HepG2 (cell line): Measurements from ENCODE around the gene JTB. TPM values are rescaled to one million over a fixed set of nuclear protein-coding genes. Genes with fewer than 3 reads are reported as not detected.

Source experiments
- EP300 ChIP-seq, 3 experiments: sonication (generic) in 1 of 3; formaldehyde crosslinking in 1 of 3; IDR thresholded peaks; 2 replicates each; pipeline versions ENCODE4 v1.5.1 to v1.6.1; 2011 to 2020; ENCODE audit warnings: low read depth in 2 of 3, low read length in 2 of 3, borderline replicate concordance in 1 of 3, improper control_type of control experiment in 1 of 3, mild to moderate bottlenecking in 1 of 3, missing genetic modification reagents in 1 of 3, moderate library complexity in 1 of 3
- ETV5 ChIP-seq: IDR thresholded peaks from 2 replicates; pipeline ENCODE4 v1.6.1; 2018; ENCODE audit warnings: missing biosample characterization, missing genetic modification reagents, inconsistent platforms, borderline replicate concordance
- HDAC2 ChIP-seq: sonication (generic); formaldehyde crosslinking; IDR thresholded peaks from 2 replicates; pipeline ENCODE4 v1.4.0; 2020; ENCODE audit warnings: missing genetic modification reagents
- HIVEP1 ChIP-seq: sonication (generic); formaldehyde crosslinking; IDR thresholded peaks from 2 replicates; pipeline ENCODE4 v1.4.0; 2020; ENCODE audit warnings: mild to moderate bottlenecking, missing genetic modification reagents
- KIAA2018 ChIP-seq: sonication (generic); formaldehyde crosslinking; IDR thresholded peaks from 2 replicates; pipeline ENCODE4 v1.5.0; 2020; ENCODE audit warnings: mild to moderate bottlenecking, missing genetic modification reagents, borderline replicate concordance
- MAX ChIP-seq: IDR thresholded peaks from 2 replicates; pipeline ENCODE4 v1.6.1; 2012; ENCODE audit warnings: inconsistent platforms
- MXD1 ChIP-seq: sonication (generic); formaldehyde crosslinking; IDR thresholded peaks from 2 replicates; pipeline ENCODE4 v1.4.0; 2020; ENCODE audit warnings: mild to moderate bottlenecking, missing genetic modification reagents
- NAIF1 ChIP-seq: sonication (generic); formaldehyde crosslinking; IDR thresholded peaks from 2 replicates; pipeline ENCODE4 v1.5.0; 2020; ENCODE audit warnings: mild to moderate bottlenecking, missing genetic modification reagents, borderline replicate concordance
- PAWR ChIP-seq: sonication (generic); formaldehyde crosslinking; IDR thresholded peaks from 2 replicates; pipeline ENCODE4 v1.4.0; 2020; ENCODE audit warnings: missing genetic modification reagents, mild to moderate bottlenecking, borderline replicate concordance
- SAFB2 ChIP-seq: sonication (generic); formaldehyde crosslinking; IDR thresholded peaks from 2 replicates; pipeline ENCODE4 v1.5.1; 2020; ENCODE audit warnings: missing genetic modification reagents, low read depth, mild to moderate bottlenecking, borderline replicate concordance
- ZFY ChIP-seq: sonication (generic); formaldehyde crosslinking; IDR thresholded peaks from 2 replicates; pipeline ENCODE4 v1.4.0; 2020; ENCODE audit warnings: missing genetic modification reagents
- ZNF251 ChIP-seq: sonication (generic); formaldehyde crosslinking; IDR thresholded peaks from 2 replicates; pipeline ENCODE4 v1.9.0; 2021; ENCODE audit warnings: mild to moderate bottlenecking, missing genetic modification reagents
- ZNF280B ChIP-seq: sonication (generic); formaldehyde crosslinking; IDR thresholded peaks from 2 replicates; pipeline ENCODE4 v1.5.0; 2020; ENCODE audit warnings: missing genetic modification reagents, mild to moderate bottlenecking, borderline replicate concordance
- ZNF543 ChIP-seq: sonication (generic); formaldehyde crosslinking; IDR thresholded peaks from 2 replicates; pipeline ENCODE4 v1.4.0; 2020; ENCODE audit warnings: mild to moderate bottlenecking, missing genetic modification reagents
- polyA plus RNA-seq, 8 experiments: library from polyadenylated mRNA; depleted of rRNA in 3 of 8; stranded (reverse) in 7 of 8; unstranded in 1 of 8; fragments of >200 nt; fragmentation: Illumina TruSeq in 4 of 8; extraction: Trizol in 4 of 8; gene quantifications; 2 replicates each; pipeline versions ENCODE4 v1.2.1 to v1.2.3, GENCODE V29; 2011 to 2016; ENCODE audit warnings: low read depth in 4 of 8, missing spikeins in 1 of 8, mixed read lengths in 1 of 8; ENCODE audit not compliant: insufficient read depth in 1 of 8
- total RNA-seq, 5 experiments: library from RNA; depleted of rRNA; stranded (reverse); fragments of >200 nt; fragmentation: Illumina TruSeq; extraction: Trizol; gene quantifications; 2 replicates each; pipeline ENCODE4 v1.2.3, GENCODE V29; 2016; ENCODE audit warnings: low read depth in 1 of 5

The JTB gene
- total and polyA plus RNA-seq, 2 of the 13 experiments (the other 11 are each of a cell fraction or from before 2014, with no cell fraction given), result 96.7 to 99.2 TPM

GRCh38 chr1:153963030-153963849 is 14.2 kb downstream of the JTB start, which contains the start of gene SLC39A1 (continued):
- TF ChIP-seq SAFB2 (no peak), ZNF543 (CRISPR knock-in tag) (no peak), ETV5 (peak; percentile 82), PAWR (CRISPR knock-in tag) (no peak), MXD1 (CRISPR knock-in tag) (peak; percentile 73; the same call in 1 of the 2 replicates), ZNF280B (CRISPR knock-in tag) (no peak), ZFY (CRISPR knock-in tag) (peak; percentile 86), EP300 (IDR thresholded peaks at IDR 0.05; ENCODE audit: low read depth in 2 of 2, low read length in 2 of 2) (no peak), EP300 (CRISPR knock-in tag; IDR thresholded peaks at IDR 0.05; ENCODE audit: borderline replicate concordance) (no peak), KIAA2018 (no peak), MAX (peak; percentile 59; the same call in 1 of the 2 replicates), HDAC2 (CRISPR knock-in tag) (peak; percentile 14; the same call in 1 of the 2 replicates), NAIF1 (peak; percentile 56; the same call in 1 of the 2 replicates), HIVEP1 (CRISPR knock-in tag) (no peak; the same call in 1 of the 2 replicates), ZNF251 (CRISPR knock-in tag) (no peak)
